ENCODE results near the gene C11orf91.

GRCh38 chr11:33672273-33672672, 28.4 kb downstream of the C11orf91 start:
- TF ChIP-seq EZH2 (IDR thresholded peaks at IDR 0.05; ENCODE audit: borderline replicate concordance, low read depth, low read length, severe bottlenecking) (no peak), CTCF (IDR thresholded peaks at IDR 0.05; ENCODE audit: borderline replicate concordance, extremely low read depth, low read length, poor library complexity, severe bottlenecking) (no peak)

All from DND-41 (cell line).